H9 (cell line): ENCODE data around the gene RND1. TPM values are rescaled to one million over a fixed set of nuclear protein-coding genes. Genes with fewer than 3 reads are reported as not detected.

Experiments
- DNase-seq: peaks from one replicate; pipeline ENCODE4 v3.0.0-alpha.2; 2017
- H2AFZ ChIP-seq: one replicate; pipeline ENCODE4 v1.6.1; 2013; ENCODE audit warnings: mild to moderate bottlenecking, low read length, control low read depth, moderate library complexity
- H2AK5ac ChIP-seq: 2 replicates; pipeline ENCODE4 v1.6.1; 2013; ENCODE audit warnings: low read length, control low read depth, mixed read lengths; ENCODE audit not compliant: insufficient read length
- H2BK120ac ChIP-seq: one replicate; pipeline ENCODE4 v1.6.1; 2013; ENCODE audit warnings: low read depth, mild to moderate bottlenecking, low read length, control low read depth, inconsistent platforms; ENCODE audit not compliant: poor library complexity, severe bottlenecking
- H2BK12ac ChIP-seq: 2 replicates; pipeline ENCODE4 v1.6.1; 2013; ENCODE audit warnings: low read length, control low read depth, mixed read lengths, low read depth; ENCODE audit not compliant: insufficient read length
- H2BK15ac ChIP-seq: 2 replicates; pipeline ENCODE4 v1.6.1; 2013; ENCODE audit warnings: low read depth, low read length, control low read depth
- H2BK20ac ChIP-seq: one replicate; pipeline ENCODE4 v1.6.1; 2013; ENCODE audit warnings: low read depth, mild to moderate bottlenecking, low read length, control low read depth, inconsistent platforms; ENCODE audit not compliant: poor library complexity, severe bottlenecking
- H2BK5ac ChIP-seq: 2 replicates; pipeline ENCODE4 v1.6.1; 2013; ENCODE audit warnings: low read length, control low read depth, mixed read lengths; ENCODE audit not compliant: insufficient read length
- H3K14ac ChIP-seq: 2 replicates; pipeline ENCODE4 v1.6.1; 2013; ENCODE audit warnings: low read length, control low read depth; ENCODE audit not compliant: insufficient read depth
- H3K18ac ChIP-seq: 2 replicates; pipeline ENCODE4 v1.6.1; 2013; ENCODE audit warnings: low read depth, mild to moderate bottlenecking, mixed read lengths, low read length, control low read depth; ENCODE audit not compliant: insufficient read length
- H3K23ac ChIP-seq: 2 replicates; pipeline ENCODE4 v1.6.1; 2013; ENCODE audit warnings: low read length, control low read depth, mixed read lengths, low read depth; ENCODE audit not compliant: insufficient read length
- H3K23me2 ChIP-seq: 2 replicates; pipeline ENCODE4 v1.6.1; 2013; ENCODE audit warnings: low read depth, mild to moderate bottlenecking, mixed read lengths, low read length, control low read depth; ENCODE audit not compliant: insufficient read length, poor library complexity, severe bottlenecking
- H3K27ac ChIP-seq: 2 replicates; pipeline ENCODE4 v1.5.1; 2013; ENCODE audit warnings: low read length, control low read depth, mixed read lengths, low read depth; ENCODE audit not compliant: insufficient read length
- H3K27me3 ChIP-seq: 2 replicates; pipeline ENCODE4 v1.6.1; 2013; ENCODE audit warnings: low read length, control low read depth, inconsistent platforms; ENCODE audit not compliant: insufficient read depth
- H3K4ac ChIP-seq: 2 replicates; pipeline ENCODE4 v1.6.1; 2013; ENCODE audit warnings: low read depth, mild to moderate bottlenecking, control low read depth, inconsistent platforms, low read length, moderate library complexity
- H3K4me1 ChIP-seq: 2 replicates; pipeline ENCODE4 v1.6.1; 2013; ENCODE audit warnings: low read length, control low read depth, inconsistent platforms; ENCODE audit not compliant: insufficient read depth
- H3K4me2 ChIP-seq: 2 replicates; pipeline ENCODE4 v1.6.1; 2013; ENCODE audit warnings: low read length, control low read depth, mixed read lengths; ENCODE audit not compliant: insufficient read length, insufficient read depth
- H3K56ac ChIP-seq: 2 replicates; pipeline ENCODE4 v1.6.1; 2013; ENCODE audit warnings: low read depth, mild to moderate bottlenecking, mixed read lengths, low read length, control low read depth; ENCODE audit not compliant: insufficient read length
- H3K79me1 ChIP-seq: 2 replicates; pipeline ENCODE4 v1.6.1; 2013; ENCODE audit warnings: low read depth, mild to moderate bottlenecking, moderate library complexity, low read length, control low read depth, inconsistent platforms; ENCODE audit not compliant: insufficient read depth, poor library complexity, severe bottlenecking
- H3K79me2 ChIP-seq: 2 replicates; pipeline ENCODE4 v1.6.1; 2013; ENCODE audit warnings: low read length, control low read depth, inconsistent platforms; ENCODE audit not compliant: insufficient read depth
- H3K9ac ChIP-seq: 2 replicates; pipeline ENCODE4 v1.6.1; 2013; ENCODE audit warnings: low read length, control low read depth, mixed read lengths; ENCODE audit not compliant: insufficient read length; ENCODE audit errors: extremely low read depth
- H3K9me3 ChIP-seq: one replicate; pipeline ENCODE4 v1.6.1; 2013; ENCODE audit warnings: low read depth, low read length, inconsistent platforms; ENCODE audit not compliant: control insufficient read depth
- H3T11ph ChIP-seq: one replicate; pipeline ENCODE4 v1.6.1; 2013; ENCODE audit warnings: mild to moderate bottlenecking, low read length, control low read depth, inconsistent platforms
- H4K20me1 ChIP-seq: one replicate; pipeline ENCODE4 v1.6.1; 2013; ENCODE audit not compliant: control insufficient read depth, insufficient read length, insufficient read depth
- H4K5ac ChIP-seq: 2 replicates; pipeline ENCODE4 v1.6.1; 2013; ENCODE audit warnings: low read depth, mild to moderate bottlenecking, mixed read lengths, low read length, control low read depth; ENCODE audit not compliant: insufficient read length
- H4K8ac ChIP-seq: replicated peaks from 2 replicates; pipeline ENCODE4 v1.6.1; 2013; ENCODE audit warnings: low read length, control low read depth, mixed read lengths, low read depth; ENCODE audit not compliant: insufficient read length
- H4K91ac ChIP-seq: 2 replicates; pipeline ENCODE4 v1.6.1; 2013; ENCODE audit warnings: low read depth, mild to moderate bottlenecking, moderate library complexity, mixed read lengths, low read length, control low read depth; ENCODE audit not compliant: insufficient read length
- H3K27ac Mint-ChIP-seq, 3 experiments: 2 replicates in 2 of 3; 3 replicates in 1 of 3; pipeline ENCODE4 v1.8.0; 2020 to 2021; ENCODE audit warnings: mixed read lengths in 3 of 3, mild to moderate bottlenecking in 1 of 3, moderate library complexity in 1 of 3
- H3K27me3 Mint-ChIP-seq: 2 replicates; pipeline ENCODE4 v1.8.0; 2021; ENCODE audit warnings: low read depth, mild to moderate bottlenecking, moderate library complexity, mixed read lengths
- H3K36me3 Mint-ChIP-seq, 3 experiments: 2 replicates in 2 of 3; 3 replicates in 1 of 3; pipeline ENCODE4 v1.8.0; 2020 to 2021; ENCODE audit warnings: low read depth in 3 of 3, mixed read lengths in 3 of 3; ENCODE audit not compliant: insufficient read depth in 1 of 3
- H3K4me1 Mint-ChIP-seq, 2 experiments: 2 replicates each; pipeline ENCODE4 v1.8.0; 2020; ENCODE audit warnings: mixed read lengths in 2 of 2
- H3K4me3 Mint-ChIP-seq, 2 experiments: 2 replicates in 1 of 2; 3 replicates in 1 of 2; pipeline ENCODE4 v1.8.0; 2020 to 2021; ENCODE audit warnings: mild to moderate bottlenecking in 2 of 2, mixed read lengths in 2 of 2, moderate library complexity in 1 of 2
- H3K9me3 Mint-ChIP-seq, 2 experiments: 2 replicates in 1 of 2; 3 replicates in 1 of 2; pipeline ENCODE4 v1.8.0; 2020; ENCODE audit warnings: mild to moderate bottlenecking in 2 of 2, mixed read lengths in 2 of 2, moderate library complexity in 1 of 2
- CTCF ChIP-seq: fragments of 200-600 bp; sonication (generic); conservative IDR thresholded peaks from 3 replicates; pipeline ENCODE4 v1.8.0; 2021; ENCODE audit warnings: antibody characterized with exemption, mild to moderate bottlenecking
- WGBS: extraction: QIAGEN DNeasy Blood & Tissue Kit; methylation state at CpG from one replicate; pipeline ENCODE4 v1.1.7; 2013; ENCODE audit warnings: missing lambda C conversion rate, low lambda C conversion rate, mixed read lengths; ENCODE audit not compliant: insufficient read length; ENCODE audit errors: extremely low coverage; 5-methylcytosine and 5-hydroxymethylcytosine counted together
- total RNA-seq: library from RNA; stranded (reverse); gene quantifications from 2 replicates; pipeline ENCODE4 v1.2.1, GENCODE V29; 2021

Gene RND1
- total RNA-seq, 1 experiment from 2014 or later, result 9.7 TPM

GRCh38 chr12:48873096-48873495 lies 7.4 kb upstream of the RND1 start:
- H2BK12ac ChIP-seq, result no peak overlapping the region
- no peak overlapping the region for H3K23ac ChIP-seq
- Mint-ChIP-seq H3K9me3 (no peaks in the 10 kb centered on the region; a peak in 1 of 5 replicates), H3K4me3 (no peak overlapping the region), H3K36me3 (no peaks in the 10 kb centered on the region), H3K27me3 (peaks cover 2% of the 10 kb centered on the region; the same call in 1 of the 2 replicates), H3K4me1 (0 out of 4 replicates have a peak, but pooled peaks cover 0 to under 1% of the 10 kb centered on the region in 2 experiments), H3K27ac (no peak overlapping the region)
- H4K8ac ChIP-seq, result no peak overlapping the region
- no peaks in the 10 kb centered on the region for H3K23me2 ChIP-seq
- H3K79me2 ChIP-seq, result no peaks in the 10 kb centered on the region
- H3K27me3 ChIP-seq, result no peaks in the 10 kb centered on the region
- H3K4me2 ChIP-seq, result no peak overlapping the region
- DNase-seq, result no peak
- no peak overlapping the region for H2AFZ ChIP-seq
- TF ChIP-seq CTCF, result no peak
- H2BK120ac ChIP-seq, result no peak overlapping the region
- no peaks in the 10 kb centered on the region for H4K20me1 ChIP-seq
- no peak overlapping the region for H3K56ac ChIP-seq
- H2BK5ac ChIP-seq, result no peak overlapping the region
- no peak overlapping the region for H3K27ac ChIP-seq
- no peaks in the 10 kb centered on the region for H3K79me1 ChIP-seq
- no peaks in the 10 kb centered on the region for H3K4me1 ChIP-seq
- H2BK20ac ChIP-seq, result no peak overlapping the region
- no peaks in the 10 kb centered on the region for H3K9me3 ChIP-seq
- no peak overlapping the region for H4K5ac ChIP-seq
- H3K9ac ChIP-seq, result no peak overlapping the region
- H3T11ph ChIP-seq, result no peak overlapping the region
- no peak overlapping the region for H4K91ac ChIP-seq
- no peak overlapping the region for H2BK15ac ChIP-seq
- H3K14ac ChIP-seq, result no peak overlapping the region
- no peak overlapping the region for H3K18ac ChIP-seq
- H2AK5ac ChIP-seq, result no peak overlapping the region
- H3K4ac ChIP-seq, result no peak overlapping the region
- no CpG with 5 or more reads among the region's 4 CpGs for WGBS
